Renal cortex interstitium (tissue), 15 donors: Measurements from ENCODE around the gene DNMT3B. TPM values are rescaled to one million over a fixed set of nuclear protein-coding genes. Genes with fewer than 3 reads are reported as not detected.
"Not testable (repeated sequence)": the region's sequence is repeated elsewhere in the genome, so short reads cannot be mapped to it uniquely, and the experiment has no call there.

Source experiments
- DNase-seq, 11 donors: peaks; one replicate each; pipeline ENCODE4 v3.0.0-alpha.2; 2013; ENCODE audit warnings: low read depth in 9 of 11, low spot score in 4 of 11; ENCODE audit errors: extremely low read depth in 1 of 11
- long read RNA-seq, 16 experiments: transcript quantifications; one replicate each; lab custom pipeline, GENCODE V29; 2026
- polyA plus RNA-seq, 3 donors: library from polyadenylated mRNA; unstranded; fragments of 120-200 nt; gene quantifications; one replicate each; pipeline ENCODE4 v1.2.1, GENCODE V29; 2013; ENCODE audit not compliant: insufficient read length in 3 of 3

DNMT3B gene
- 1 to 10 TPM; 7.6 to 8.1 (median 8.0) TPM for polyA plus RNA-seq
- long read RNA-seq, donor 1, full-length matches to known transcripts = 2 of 2 reads
- long read RNA-seq, donor 1, partial matches to known transcripts = 0 of 2 reads
- long read RNA-seq, donor 1, other reads (novel, unspliced or antisense) = 0 of 2 reads
- long read RNA-seq, donor 2 = 0 reads
- long read RNA-seq, donor 3 = 0 reads
- long read RNA-seq, donor 4 = 0 reads
- long read RNA-seq, donor 5, partial matches to known transcripts = 9 of 9 reads
- long read RNA-seq, donor 5, other reads (novel, unspliced or antisense) = 0 of 9 reads
- long read RNA-seq, donor 6 = 0 reads
- long read RNA-seq, donor 7 = 0 reads
- long read RNA-seq, donor 8 = 0 reads
- long read RNA-seq, donor 9 = 0 reads
- long read RNA-seq, donor 10 = 0 reads
- long read RNA-seq, donor 11, full-length matches to known transcripts = 1 of 1 reads
- long read RNA-seq, donor 11, partial matches to known transcripts = 0 of 1 reads
- long read RNA-seq, donor 11, other reads (novel, unspliced or antisense) = 0 of 1 reads
- long read RNA-seq, donor 12 = 0 reads
- long read RNA-seq, donor 13, full-length matches to known transcripts = 3 of 3 reads
- long read RNA-seq, donor 13, partial matches to known transcripts = 0 of 3 reads
- long read RNA-seq, donor 13, other reads (novel, unspliced or antisense) = 0 of 3 reads
- long read RNA-seq, donor 14, full-length matches to known transcripts = 1 of 1 reads
- long read RNA-seq, donor 14, partial matches to known transcripts = 0 of 1 reads
- long read RNA-seq, donor 14, other reads (novel, unspliced or antisense) = 0 of 1 reads
- long read RNA-seq, donor 15 = 0 reads
- long read RNA-seq, donor 16, full-length matches to known transcripts = 1 of 10 reads
- long read RNA-seq, donor 16, partial matches to known transcripts = 9 of 10 reads
- long read RNA-seq, donor 16, other reads (novel, unspliced or antisense) = 0 of 10 reads

GRCh38 chr20:32761831-32762753, at the start of gene DNMT3B:
TSS of gene DNMT3B (plus strand) at chr20:32762385. CDS start at chr20:32780324, 17,939 bp downstream.
- peak in 8 of 11 donors; percentile 45 to 70 (median 64) for DNase-seq

- no peak for DNase-seq
Measured at GRCh38 chr20:32718749-32719348, 43.3 kb upstream of the DNMT3B start.

GRCh38 chr20:32727683-32728082, 34.5 kb upstream of the DNMT3B start:
- DNase-seq = no peak

GRCh38 chr20:32728435-32728834, 33.8 kb upstream of the DNMT3B start:
- not testable (repeated sequence) for DNase-seq

GRCh38 chr20:32729334-32729733, 32.9 kb upstream of the DNMT3B start:
- not testable (repeated sequence) for DNase-seq

- DNase-seq = no peak
Measured at GRCh38 chr20:32731882-32732266, 30.3 kb upstream of the DNMT3B start.

GRCh38 chr20:32737371-32738223, 24.6 kb upstream of the DNMT3B start:
- no peak for DNase-seq

- DNase-seq = no peak
Measured at GRCh38 chr20:32741151-32741550, 21.0 kb upstream of the DNMT3B start.

- no peak for DNase-seq
Measured at GRCh38 chr20:32742322-32743236, 19.6 kb upstream of the DNMT3B start.

GRCh38 chr20:32743237-32744112, 18.7 kb upstream of the DNMT3B start, which contains the start of gene COMMD7:
TSS of gene COMMD7 (minus strand) at chr20:32743467. CDS start at chr20:32743391, 76 bp downstream.
- DNase-seq = peak in 4 of 11 donors; percentile 27 to 57 (median 52)

- DNase-seq = no peak
Measured at GRCh38 chr20:32749914-32750637, 12.1 kb upstream of the DNMT3B start.

GRCh38 chr20:32751293-32751692, 10.9 kb upstream of the DNMT3B start:
- no peak for DNase-seq

GRCh38 chr20:32751702-32752457, 10.3 kb upstream of the DNMT3B start:
- no peak for DNase-seq
